Caco-2 (cell line): ENCODE measurements around the gene C1orf226. TPM values are rescaled to one million over a fixed set of nuclear protein-coding genes. Genes with fewer than 3 reads are reported as not detected.

Experiments
- BruUV-seq: library from RNA; stranded (reverse); fragments of 400-500 nt; replicated peaks from 2 replicates; lab custom pipeline; 2021; lab: Mats Ljungman, UMichigan
- CTCF ChIA-PET: fragments of 300-600 bp; sonication (Branson Sonifier 250); formaldehyde crosslinking; loops from one replicate; lab custom pipeline; 2022; ENCODE audit warnings: antibody characterized with exemption; lab: Charles Lee
- POLR2A ChIA-PET: fragments of 300-600 bp; sonication (Branson Sonifier 250); formaldehyde crosslinking; loops from one replicate; lab custom pipeline; 2022; ENCODE audit warnings: antibody characterized with exemption; lab: Charles Lee
- DNase-seq, 2 experiments: peaks; one replicate each; pipeline versions ENCODE4 v3.0.0 to v3.0.0-alpha.2; 2020 to 2022
- H3K27me3 ChIP-seq: replicated peaks from 2 replicates; pipeline ENCODE4 v1.6.0; 2011; ENCODE audit warnings: low read length; ENCODE audit not compliant: control insufficient read depth, insufficient read depth
- H3K36me3 ChIP-seq: 2 replicates; pipeline ENCODE4 v1.5.1; 2011; ENCODE audit warnings: low read length; ENCODE audit not compliant: control insufficient read depth, insufficient read depth
- H3K4me1 ChIP-seq: fragments of 250-450 bp; sonication (Bioruptor Pico); 2 replicates; pipeline ENCODE4 v1.5.1; 2020; ENCODE audit warnings: mild to moderate bottlenecking
- H3K4me3 ChIP-seq: 2 replicates; pipeline ENCODE4 v1.5.1; 2011; ENCODE audit warnings: low read depth, mild to moderate bottlenecking, control low read depth, low read length
- H3K9me3 ChIP-seq: fragments of 250-450 bp; sonication (Bioruptor Pico); 2 replicates; pipeline ENCODE4 v1.5.1; 2020; ENCODE audit warnings: mild to moderate bottlenecking, moderate library complexity
- H3K27ac Mint-ChIP-seq: one replicate; pipeline ENCODE4 v1.8.0; 2022; ENCODE audit warnings: mixed read lengths; ENCODE audit not compliant: unreplicated experiment
- H3K27me3 Mint-ChIP-seq: one replicate; pipeline ENCODE4 v1.8.0; 2022; ENCODE audit warnings: mixed read lengths; ENCODE audit not compliant: insufficient read depth, unreplicated experiment
- H3K36me3 Mint-ChIP-seq: one replicate; pipeline ENCODE4 v1.8.0; 2022; ENCODE audit warnings: mild to moderate bottlenecking, mixed read lengths; ENCODE audit not compliant: insufficient read depth, unreplicated experiment
- H3K4me1 Mint-ChIP-seq: one replicate; pipeline ENCODE4 v1.8.0; 2022; ENCODE audit warnings: low read depth, mixed read lengths; ENCODE audit not compliant: unreplicated experiment
- H3K4me3 Mint-ChIP-seq: one replicate; pipeline ENCODE4 v1.8.0; 2022; ENCODE audit warnings: mild to moderate bottlenecking, moderate library complexity, mixed read lengths; ENCODE audit not compliant: unreplicated experiment
- H3K9me3 Mint-ChIP-seq: one replicate; pipeline ENCODE4 v1.8.0; 2022; ENCODE audit warnings: mixed read lengths; ENCODE audit not compliant: unreplicated experiment
- intact Hi-C: fragments of 100-400 bp; cut with micrococcal nuclease; formaldehyde crosslinking; loops from one replicate; pipeline ENCODE4 v1.10.0; 2022; ENCODE audit not compliant: unreplicated experiment
- total RNA-seq: library from RNA; stranded (reverse); gene quantifications from 2 replicates; pipeline ENCODE4 v1.2.3, GENCODE V29; 2022
- TF ChIP-seq, protein P1 (sequence below), 2 experiments: fragments of 200-600 bp in 1 of 2; IDR thresholded peaks; 1 replicate in 1 of 2; 2 replicates in 1 of 2; pipeline versions ENCODE4 v1.5.1 to v1.8.0; 2011 to 2022; ENCODE audit warnings: antibody characterized with exemption in 1 of 2, control low read depth in 1 of 2, inconsistent platforms in 1 of 2, low read depth in 1 of 2, low read length in 1 of 2, mild to moderate bottlenecking in 1 of 2, moderate library complexity in 1 of 2; ENCODE audit not compliant: insufficient read depth in 1 of 2, severe bottlenecking in 1 of 2, unreplicated experiment in 1 of 2

Gene C1orf226
- total RNA-seq, 1 experiment from 2014 or later = 7.3 TPM

DNA sequence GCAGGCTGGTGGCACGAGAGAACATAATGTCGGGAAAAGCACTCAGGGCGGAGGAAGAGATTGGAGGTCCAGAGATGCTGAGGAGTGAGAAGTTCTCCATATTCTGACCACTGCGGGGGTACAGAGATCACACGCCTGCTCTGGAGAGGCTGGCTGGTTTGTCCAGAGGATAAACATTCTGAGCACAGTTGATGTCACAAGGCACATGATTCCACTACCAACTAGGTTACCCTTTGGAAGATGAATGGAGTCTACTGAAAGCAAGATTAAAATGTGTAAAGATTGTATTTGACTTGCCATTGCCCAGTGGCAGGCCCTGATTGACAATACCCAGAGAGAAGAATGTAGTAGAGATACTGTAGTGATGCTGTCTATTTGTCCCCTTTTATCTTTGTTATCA, 4.8 kb upstream of the C1orf226 start, which contains the start of gene SPATA46:
Gene SPATA46 (minus strand): TSS at position 164 of the 400 bp plus-strand sequence. CDS start 64 bp downstream, at position 100.
- CTCF ChIA-PET = interaction anchor here (0.6 kb wide), 1 partner anchor 255 kb away, joined by 3 read pairs; the partner anchor contains the start of gene DDR2
- TF ChIP-seq, protein P1, sequence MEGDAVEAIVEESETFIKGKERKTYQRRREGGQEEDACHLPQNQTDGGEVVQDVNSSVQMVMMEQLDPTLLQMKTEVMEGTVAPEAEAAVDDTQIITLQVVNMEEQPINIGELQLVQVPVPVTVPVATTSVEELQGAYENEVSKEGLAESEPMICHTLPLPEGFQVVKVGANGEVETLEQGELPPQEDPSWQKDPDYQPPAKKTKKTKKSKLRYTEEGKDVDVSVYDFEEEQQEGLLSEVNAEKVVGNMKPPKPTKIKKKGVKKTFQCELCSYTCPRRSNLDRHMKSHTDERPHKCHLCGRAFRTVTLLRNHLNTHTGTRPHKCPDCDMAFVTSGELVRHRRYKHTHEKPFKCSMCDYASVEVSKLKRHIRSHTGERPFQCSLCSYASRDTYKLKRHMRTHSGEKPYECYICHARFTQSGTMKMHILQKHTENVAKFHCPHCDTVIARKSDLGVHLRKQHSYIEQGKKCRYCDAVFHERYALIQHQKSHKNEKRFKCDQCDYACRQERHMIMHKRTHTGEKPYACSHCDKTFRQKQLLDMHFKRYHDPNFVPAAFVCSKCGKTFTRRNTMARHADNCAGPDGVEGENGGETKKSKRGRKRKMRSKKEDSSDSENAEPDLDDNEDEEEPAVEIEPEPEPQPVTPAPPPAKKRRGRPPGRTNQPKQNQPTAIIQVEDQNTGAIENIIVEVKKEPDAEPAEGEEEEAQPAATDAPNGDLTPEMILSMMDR (IDR thresholded peaks at IDR 0.05; ENCODE audit: insufficient read depth in 1 of 2, low read depth in 1 of 2, low read length in 1 of 2, severe bottlenecking in 1 of 2, unreplicated experiment in 1 of 2) = no peak
- no peaks in the 10 kb centered on the region for H3K9me3 ChIP-seq
- no peaks in the 10 kb centered on the region for H3K9me3 Mint-ChIP-seq
- peak in 1 of 2 experiments; percentile 38 for DNase-seq
- peaks cover 27% of the 10 kb centered on the region for H3K4me1 Mint-ChIP-seq
- peaks cover 6% of the 10 kb centered on the region for H3K36me3 Mint-ChIP-seq
- intact Hi-C loops = no loop called here
- peaks cover 32% of the 10 kb centered on the region for H3K4me1 ChIP-seq
- H3K27ac Mint-ChIP-seq = no peak within 1 kb of the TSS
- no TSS peak for BruUV-seq
- POLR2A ChIA-PET = no interaction called here
- H3K27me3 Mint-ChIP-seq = no peaks in the 10 kb centered on the region
- no peaks in the 10 kb centered on the region for H3K27me3 ChIP-seq
- no peak within 1 kb of the TSS for H3K4me3 Mint-ChIP-seq
- no peak within 1 kb of the TSS for H3K4me3 ChIP-seq
- H3K36me3 ChIP-seq = no peaks in the 10 kb centered on the region; the same call in 1 of the 2 replicates

DNA sequence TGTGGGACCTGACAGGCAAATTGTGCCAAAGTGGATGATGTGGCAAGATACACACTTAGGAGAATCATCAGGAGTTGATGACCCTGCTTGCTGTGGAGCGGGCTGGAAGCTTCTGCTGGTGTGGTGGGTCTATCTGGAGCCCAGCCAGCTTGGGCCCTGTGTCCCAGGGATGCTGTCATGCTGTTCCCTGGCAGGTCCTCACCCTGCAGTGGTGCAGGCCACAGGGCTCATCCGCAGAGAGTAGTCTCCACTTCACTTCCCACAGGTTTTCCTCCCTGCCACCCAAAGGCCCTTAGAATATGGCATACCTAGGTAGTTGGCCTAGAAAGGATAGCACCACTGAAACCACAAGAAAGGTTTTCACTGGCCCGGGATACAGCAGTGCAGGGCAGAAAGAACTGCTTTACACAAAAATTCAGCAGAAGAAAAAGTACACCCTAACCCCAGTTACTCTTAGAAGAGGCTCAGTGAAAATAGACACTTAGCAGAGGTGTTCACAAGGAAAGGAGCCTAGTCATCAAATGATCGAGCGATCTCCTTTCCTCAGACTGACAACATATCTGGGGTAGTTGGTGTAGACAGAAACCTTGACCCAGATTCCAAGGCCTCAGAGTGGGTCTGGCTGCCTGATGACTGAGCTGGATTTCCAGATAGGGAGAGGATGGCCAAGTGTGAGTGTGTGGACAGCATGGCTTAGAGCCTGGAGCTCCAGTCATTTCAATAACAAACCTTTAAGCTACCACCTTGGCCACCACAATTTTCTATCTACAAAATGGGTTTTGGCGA, 1.3 kb upstream of the C1orf226 start:
- intact Hi-C loops = loop anchor here (10.0 kb wide), 1 partner anchor 185 kb away; no protein-coding TSS in a partner anchor
- BruUV-seq = no TSS peak
- Histone ChIP-seq H3K9me3 (no peaks in the 10 kb centered on the region), H3K4me3 (no peak overlapping the region), H3K36me3 (no peaks in the 10 kb centered on the region; the same call in 1 of the 2 replicates), H3K27me3 (no peaks in the 10 kb centered on the region), H3K4me1 (peaks cover 43% of the 10 kb centered on the region)
- Mint-ChIP-seq H3K36me3 (peaks cover 6% of the 10 kb centered on the region), H3K9me3 (no peaks in the 10 kb centered on the region), H3K27ac (peak overlapping the region; percentile 22), H3K4me1 (peaks cover 22% of the 10 kb centered on the region), H3K27me3 (no peaks in the 10 kb centered on the region), H3K4me3 (no peak overlapping the region)
- TF ChIP-seq, protein P1 (IDR thresholded peaks at IDR 0.05; ENCODE audit: insufficient read depth in 1 of 2, low read depth in 1 of 2, low read length in 1 of 2, severe bottlenecking in 1 of 2, unreplicated experiment in 1 of 2) = no peak
- no peak for DNase-seq
- CTCF ChIA-PET = interaction anchor here (2.0 to 2.4 kb wide), 2 partner anchors 11 to 23 kb away, joined by 9 to 10 read pairs; no protein-coding TSS in a partner anchor
- POLR2A ChIA-PET = no interaction called here

DNA sequence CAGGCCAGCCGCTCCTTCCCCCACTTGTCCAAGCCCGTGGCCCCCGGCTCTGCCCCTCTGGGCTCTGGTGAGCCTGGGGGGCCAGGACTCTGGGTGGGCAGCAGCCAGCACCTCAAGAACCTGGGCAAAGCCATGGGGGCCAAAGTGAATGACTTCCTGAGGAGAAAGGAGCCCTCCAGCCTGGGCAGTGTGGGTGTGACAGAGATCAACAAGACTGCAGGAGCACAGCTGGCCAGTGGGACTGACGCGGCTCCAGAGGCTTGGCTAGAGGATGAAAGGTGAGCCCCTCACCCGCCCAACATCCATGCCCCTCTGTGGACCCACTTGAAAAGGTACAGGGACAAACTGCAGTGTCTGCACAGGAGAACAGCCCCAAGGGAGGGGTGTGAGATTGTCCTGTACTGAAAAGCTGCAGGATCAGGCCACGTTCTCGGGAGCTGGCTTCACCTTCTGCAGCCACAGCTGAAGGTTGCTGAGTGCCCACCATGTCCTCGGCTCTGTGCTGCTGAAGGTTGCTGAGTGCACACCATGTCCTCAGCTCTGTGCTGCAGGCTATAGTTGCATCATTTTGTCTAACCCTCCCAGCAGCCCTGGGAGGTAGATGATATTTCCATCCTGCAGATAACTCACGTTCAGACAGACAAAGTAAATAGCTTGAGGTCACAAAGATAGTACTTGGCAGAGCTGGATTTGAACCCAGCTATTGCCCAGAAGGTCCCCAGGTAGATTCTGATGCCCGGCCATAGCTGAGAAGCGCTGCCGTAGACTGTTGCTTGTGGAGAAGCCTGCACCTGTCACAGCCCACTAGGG, 618 bp downstream of the C1orf226 start:
- H3K4me3 Mint-ChIP-seq = no peak overlapping the region
- H3K27ac Mint-ChIP-seq = peak overlapping the region; percentile 93
- BruUV-seq = TSS peak; percentile 65
- Histone ChIP-seq H3K27me3 (no peaks in the 10 kb centered on the region), H3K4me3 (no peak overlapping the region), H3K9me3 (no peaks in the 10 kb centered on the region), H3K36me3 (no peaks in the 10 kb centered on the region; the same call in 1 of the 2 replicates), H3K4me1 (peaks cover 33% of the 10 kb centered on the region)
- CTCF ChIA-PET = interaction anchor here (0.9 to 2.4 kb wide), 3 partner anchors 9 to 24 kb away, joined by 3 to 10 read pairs (median 9); no protein-coding TSS in a partner anchor
- peaks cover 6% of the 10 kb centered on the region for H3K36me3 Mint-ChIP-seq
- TF ChIP-seq, protein P1 (IDR thresholded peaks at IDR 0.05; ENCODE audit: insufficient read depth in 1 of 2, low read depth in 1 of 2, low read length in 1 of 2, severe bottlenecking in 1 of 2, unreplicated experiment in 1 of 2) = no peak
- H3K4me1 Mint-ChIP-seq = peaks cover 12% of the 10 kb centered on the region
- no peak for DNase-seq
- POLR2A ChIA-PET = interaction anchor here (1.2 kb wide), 1 partner anchor 8 kb away, joined by 3 read pairs; no protein-coding TSS in a partner anchor
- H3K27me3 Mint-ChIP-seq = no peaks in the 10 kb centered on the region
- intact Hi-C loops = loop anchor here (1.0 to 10.0 kb wide), 2 partner anchors 33 to 187 kb away; no protein-coding TSS in a partner anchor
- no peaks in the 10 kb centered on the region for H3K9me3 Mint-ChIP-seq
